ENCODE measurements around the gene ZG16. TPM values are rescaled to one million over a fixed set of nuclear protein-coding genes. Genes with fewer than 3 reads are reported as not detected.
A peak's percentile ranks its signal among the peaks of the same experiment; 100 is the strongest.

The ZG16 gene
- total and polyA plus RNA-seq, 9 of the 15 experiments (the other 6 are each of a cell fraction or from before 2014, with no cell fraction given), result 0.04 TPM; not detected in 8

DNA sequence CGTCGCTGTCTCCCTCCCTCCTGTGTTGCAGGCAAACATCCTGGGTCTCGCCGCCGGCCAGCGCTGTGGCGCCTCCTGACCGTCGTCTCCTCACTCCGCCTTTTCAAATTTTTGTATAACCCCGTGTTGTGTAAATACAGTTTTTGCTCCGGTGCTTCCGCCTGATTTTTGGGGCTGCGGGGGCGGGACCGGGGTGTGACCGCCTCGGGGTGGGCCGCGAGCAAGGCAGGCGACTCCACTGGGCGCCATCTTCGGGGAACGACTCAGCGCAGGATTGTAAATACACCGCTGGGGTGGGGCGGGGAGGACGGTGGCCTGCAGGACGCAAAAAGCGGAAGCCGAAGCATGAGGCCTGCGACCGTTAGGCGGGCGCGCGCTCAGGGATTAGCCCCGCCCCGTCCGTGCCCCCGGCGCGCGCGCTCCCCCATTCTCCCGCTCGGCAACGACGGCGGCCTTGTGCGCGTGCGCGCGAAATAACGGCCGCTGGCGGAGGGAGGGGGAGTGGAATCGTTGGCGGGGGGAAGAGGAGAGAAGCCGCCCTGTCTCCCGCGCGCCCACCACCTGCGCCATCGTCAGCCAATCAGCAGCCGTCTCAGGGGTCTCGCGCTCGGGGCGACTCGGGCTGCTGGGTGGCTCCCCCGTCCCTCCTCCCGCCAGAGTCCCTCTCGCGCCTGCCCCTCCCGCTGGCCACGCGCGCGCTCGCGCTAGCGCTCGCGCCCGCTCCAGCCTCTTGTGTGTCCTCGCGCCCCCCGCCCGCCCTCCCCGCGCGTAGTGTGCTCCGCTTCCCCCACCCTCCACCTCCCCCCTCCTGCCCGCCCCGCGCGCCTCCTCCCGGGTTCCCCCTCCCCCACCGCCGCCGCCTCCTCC is 27.4 kb downstream of the ZG16 start (continued):
- TF ChIP-seq, protein P1, sequence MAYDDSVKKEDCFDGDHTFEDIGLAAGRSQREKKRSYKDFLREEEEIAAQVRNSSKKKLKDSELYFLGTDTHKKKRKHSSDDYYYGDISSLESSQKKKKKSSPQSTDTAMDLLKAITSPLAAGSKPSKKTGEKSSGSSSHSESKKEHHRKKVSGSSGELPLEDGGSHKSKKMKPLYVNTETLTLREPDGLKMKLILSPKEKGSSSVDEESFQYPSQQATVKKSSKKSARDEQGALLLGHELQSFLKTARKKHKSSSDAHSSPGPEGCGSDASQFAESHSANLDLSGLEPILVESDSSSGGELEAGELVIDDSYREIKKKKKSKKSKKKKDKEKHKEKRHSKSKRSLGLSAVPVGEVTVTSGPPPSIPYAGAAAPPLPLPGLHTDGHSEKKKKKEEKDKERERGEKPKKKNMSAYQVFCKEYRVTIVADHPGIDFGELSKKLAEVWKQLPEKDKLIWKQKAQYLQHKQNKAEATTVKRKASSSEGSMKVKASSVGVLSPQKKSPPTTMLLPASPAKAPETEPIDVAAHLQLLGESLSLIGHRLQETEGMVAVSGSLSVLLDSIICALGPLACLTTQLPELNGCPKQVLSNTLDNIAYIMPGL (CRISPR knock-in tag; IDR thresholded peaks at IDR 0.05), result no peak
- TF ChIP-seq SIX5 (IDR thresholded peaks at IDR 0.05; ENCODE audit: borderline replicate concordance in 1 of 2, insufficient read depth in 1 of 2, low read depth in 1 of 2, low read length in 2 of 2) (0 out of 4 replicates have a peak, but pooled peaks of 1 of the 2 experiments have one; percentile 12), CCAR2 (IDR thresholded peaks at IDR 0.05; ENCODE audit: low read depth, low read length) (no peak), GTF2F1 (IDR thresholded peaks at IDR 0.05; ENCODE audit: low read depth, low read length) (no peak), SRSF7 (optimal IDR thresholded peaks at IDR 0.05; ENCODE audit: low read depth, low read length) (no peak), CBX5 (IDR thresholded peaks at IDR 0.05; ENCODE audit: borderline replicate concordance, low read depth) (0 out of 2 replicates have a peak, but pooled peaks have one; percentile 4), STAG1 (CRISPR knock-in tag; IDR thresholded peaks at IDR 0.05; ENCODE audit: borderline replicate concordance) (no peak), KDM2B (CRISPR knock-in tag; IDR thresholded peaks at IDR 0.05) (0 out of 2 replicates have a peak, but pooled peaks have one; percentile 3), FIP1L1 (IDR thresholded peaks at IDR 0.05; ENCODE audit: low read depth, low read length, poor library complexity, severe bottlenecking) (peak; percentile 91), SRSF1 (IDR thresholded peaks at IDR 0.05; ENCODE audit: low read depth, low read length) (no peak), CCNT2 (IDR thresholded peaks at IDR 0.05; ENCODE audit: borderline replicate concordance, extremely low read depth, insufficient read length, low read depth, low read length) (peak; percentile 99), HLTF (IDR thresholded peaks at IDR 0.05) (no peak; the same call in 1 of the 2 replicates), MTA3 (IDR thresholded peaks at IDR 0.05; ENCODE audit: borderline replicate concordance) (peak; percentile 99), ZNF133 (CRISPR knock-in tag; IDR thresholded peaks at IDR 0.05) (no peak), ZFP1 (CRISPR knock-in tag; IDR thresholded peaks at IDR 0.05) (0 out of 2 replicates have a peak, but pooled peaks have one; percentile 32)
- TF ChIP-seq, protein P2, sequence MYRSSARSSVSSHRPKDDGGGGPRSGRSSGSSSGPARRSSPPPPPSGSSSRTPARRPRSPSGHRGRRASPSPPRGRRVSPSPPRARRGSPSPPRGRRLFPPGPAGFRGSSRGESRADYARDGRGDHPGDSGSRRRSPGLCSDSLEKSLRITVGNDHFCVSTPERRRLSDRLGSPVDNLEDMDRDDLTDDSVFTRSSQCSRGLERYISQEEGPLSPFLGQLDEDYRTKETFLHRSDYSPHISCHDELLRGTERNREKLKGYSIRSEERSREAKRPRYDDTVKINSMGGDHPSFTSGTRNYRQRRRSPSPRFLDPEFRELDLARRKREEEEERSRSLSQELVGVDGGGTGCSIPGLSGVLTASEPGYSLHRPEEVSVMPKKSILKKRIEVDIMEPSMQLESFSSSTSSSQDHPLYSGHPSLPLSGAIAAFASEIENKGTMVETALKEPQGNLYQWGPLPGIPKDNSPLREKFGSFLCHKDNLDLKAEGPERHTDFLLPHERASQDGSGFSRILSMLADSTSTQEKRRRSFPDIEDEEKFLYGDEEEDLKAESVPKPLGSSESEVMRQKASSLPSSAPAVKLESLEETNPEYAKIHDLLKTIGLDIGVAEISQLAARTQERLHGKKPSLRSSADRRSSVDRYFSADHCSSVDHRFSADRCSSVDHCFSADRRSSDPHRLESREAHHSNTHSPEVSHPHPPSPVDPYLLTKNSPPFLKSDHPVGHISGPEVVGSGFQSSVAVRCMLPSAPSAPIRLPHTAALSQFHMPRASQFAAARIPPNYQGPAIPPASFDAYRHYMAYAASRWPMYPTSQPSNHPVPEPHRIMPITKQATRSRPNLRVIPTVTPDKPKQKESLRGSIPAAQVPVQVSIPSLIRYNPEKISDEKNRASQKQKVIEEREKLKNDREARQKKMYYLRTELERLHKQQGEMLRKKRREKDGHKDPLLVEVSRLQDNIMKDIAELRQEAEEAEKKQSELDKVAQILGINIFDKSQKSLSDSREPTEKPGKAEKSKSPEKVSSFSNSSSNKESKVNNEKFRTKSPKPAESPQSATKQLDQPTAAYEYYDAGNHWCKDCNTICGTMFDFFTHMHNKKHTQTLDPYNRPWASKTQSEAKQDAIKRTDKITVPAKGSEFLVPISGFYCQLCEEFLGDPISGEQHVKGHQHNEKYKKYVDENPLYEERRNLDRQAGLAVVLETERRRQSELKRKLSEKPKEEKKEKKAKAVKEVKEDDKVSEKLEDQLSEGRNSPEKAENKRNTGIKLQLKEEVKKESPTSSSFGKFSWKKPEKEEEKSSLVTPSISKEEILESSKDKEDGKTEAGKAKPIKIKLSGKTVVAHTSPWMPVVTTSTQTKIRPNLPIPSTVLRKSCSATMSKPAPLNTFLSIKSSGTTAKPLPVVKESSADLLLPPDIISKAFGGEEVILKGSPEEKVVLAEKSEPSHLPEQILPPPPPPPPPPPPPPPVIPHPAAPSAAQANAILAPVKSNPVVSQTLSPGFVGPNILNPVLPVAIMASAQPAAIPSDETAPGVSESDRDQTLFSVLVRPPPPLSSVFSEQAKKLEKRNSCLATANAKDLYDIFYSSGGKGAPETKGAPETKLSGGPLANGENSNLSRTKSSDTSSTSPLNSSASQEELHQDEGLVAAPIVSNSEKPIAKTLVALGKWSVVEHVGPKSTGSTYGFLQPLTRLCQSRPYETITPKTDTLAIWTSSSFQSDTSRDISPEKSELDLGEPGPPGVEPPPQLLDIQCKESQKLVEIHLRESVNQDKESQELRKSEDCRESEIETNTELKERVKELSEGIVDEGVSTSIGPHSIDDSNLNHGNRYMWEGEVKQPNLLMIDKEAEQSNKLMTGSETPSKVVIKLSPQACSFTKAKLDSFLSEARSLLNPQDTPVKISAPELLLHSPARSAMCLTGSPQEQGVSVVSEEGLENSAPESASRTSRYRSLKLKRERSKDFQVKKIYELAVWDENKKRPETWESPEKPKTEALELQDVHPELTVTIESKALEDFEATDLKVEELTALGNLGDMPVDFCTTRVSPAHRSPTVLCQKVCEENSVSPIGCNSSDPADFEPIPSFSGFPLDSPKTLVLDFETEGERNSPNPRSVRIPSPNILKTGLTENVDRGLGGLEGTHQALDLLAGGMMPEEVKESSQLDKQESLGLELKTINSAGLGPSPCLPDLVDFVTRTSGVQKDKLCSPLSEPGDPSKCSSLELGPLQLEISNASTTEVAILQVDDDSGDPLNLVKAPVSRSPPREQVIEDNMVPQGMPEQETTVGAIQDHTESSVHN (IDR thresholded peaks at IDR 0.05; ENCODE audit: borderline replicate concordance in 1 of 2, low read depth in 1 of 2), result no peak
